DND-41 (cell line): ENCODE results near the gene MLLT11.

Experiments
- CTCF ChIP-seq: IDR thresholded peaks from 2 replicates; pipeline ENCODE4 v1.5.1; 2012; ENCODE audit warnings: borderline replicate concordance, low read length, moderate library complexity, mild to moderate bottlenecking; ENCODE audit not compliant: poor library complexity, severe bottlenecking; ENCODE audit errors: extremely low read depth
- EZH2 ChIP-seq: IDR thresholded peaks from 3 replicates; pipeline ENCODE4 v1.6.1; 2012; ENCODE audit warnings: borderline replicate concordance, low read depth, mild to moderate bottlenecking, moderate library complexity, low read length, inconsistent platforms; ENCODE audit not compliant: severe bottlenecking

- peak; percentile 91 for TF ChIP-seq CTCF
- no peak for TF ChIP-seq EZH2
Observed at GRCh38 chr1:151024540-151025146, 35.6 kb upstream of the MLLT11 start.
